ENCODE data around the gene PLCH1.

- TF ChIP-seq, protein P1, sequence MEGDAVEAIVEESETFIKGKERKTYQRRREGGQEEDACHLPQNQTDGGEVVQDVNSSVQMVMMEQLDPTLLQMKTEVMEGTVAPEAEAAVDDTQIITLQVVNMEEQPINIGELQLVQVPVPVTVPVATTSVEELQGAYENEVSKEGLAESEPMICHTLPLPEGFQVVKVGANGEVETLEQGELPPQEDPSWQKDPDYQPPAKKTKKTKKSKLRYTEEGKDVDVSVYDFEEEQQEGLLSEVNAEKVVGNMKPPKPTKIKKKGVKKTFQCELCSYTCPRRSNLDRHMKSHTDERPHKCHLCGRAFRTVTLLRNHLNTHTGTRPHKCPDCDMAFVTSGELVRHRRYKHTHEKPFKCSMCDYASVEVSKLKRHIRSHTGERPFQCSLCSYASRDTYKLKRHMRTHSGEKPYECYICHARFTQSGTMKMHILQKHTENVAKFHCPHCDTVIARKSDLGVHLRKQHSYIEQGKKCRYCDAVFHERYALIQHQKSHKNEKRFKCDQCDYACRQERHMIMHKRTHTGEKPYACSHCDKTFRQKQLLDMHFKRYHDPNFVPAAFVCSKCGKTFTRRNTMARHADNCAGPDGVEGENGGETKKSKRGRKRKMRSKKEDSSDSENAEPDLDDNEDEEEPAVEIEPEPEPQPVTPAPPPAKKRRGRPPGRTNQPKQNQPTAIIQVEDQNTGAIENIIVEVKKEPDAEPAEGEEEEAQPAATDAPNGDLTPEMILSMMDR (IDR thresholded peaks at IDR 0.05 in 2 of 3, conservative IDR thresholded peaks at IDR 0.05 in 1 of 3; ENCODE audit: control insufficient read depth in 2 of 3, extremely low read depth in 1 of 3, insufficient read depth in 1 of 3, low read depth in 3 of 3, low read length in 3 of 3): no peak
- TF ChIP-seq, protein P2, sequence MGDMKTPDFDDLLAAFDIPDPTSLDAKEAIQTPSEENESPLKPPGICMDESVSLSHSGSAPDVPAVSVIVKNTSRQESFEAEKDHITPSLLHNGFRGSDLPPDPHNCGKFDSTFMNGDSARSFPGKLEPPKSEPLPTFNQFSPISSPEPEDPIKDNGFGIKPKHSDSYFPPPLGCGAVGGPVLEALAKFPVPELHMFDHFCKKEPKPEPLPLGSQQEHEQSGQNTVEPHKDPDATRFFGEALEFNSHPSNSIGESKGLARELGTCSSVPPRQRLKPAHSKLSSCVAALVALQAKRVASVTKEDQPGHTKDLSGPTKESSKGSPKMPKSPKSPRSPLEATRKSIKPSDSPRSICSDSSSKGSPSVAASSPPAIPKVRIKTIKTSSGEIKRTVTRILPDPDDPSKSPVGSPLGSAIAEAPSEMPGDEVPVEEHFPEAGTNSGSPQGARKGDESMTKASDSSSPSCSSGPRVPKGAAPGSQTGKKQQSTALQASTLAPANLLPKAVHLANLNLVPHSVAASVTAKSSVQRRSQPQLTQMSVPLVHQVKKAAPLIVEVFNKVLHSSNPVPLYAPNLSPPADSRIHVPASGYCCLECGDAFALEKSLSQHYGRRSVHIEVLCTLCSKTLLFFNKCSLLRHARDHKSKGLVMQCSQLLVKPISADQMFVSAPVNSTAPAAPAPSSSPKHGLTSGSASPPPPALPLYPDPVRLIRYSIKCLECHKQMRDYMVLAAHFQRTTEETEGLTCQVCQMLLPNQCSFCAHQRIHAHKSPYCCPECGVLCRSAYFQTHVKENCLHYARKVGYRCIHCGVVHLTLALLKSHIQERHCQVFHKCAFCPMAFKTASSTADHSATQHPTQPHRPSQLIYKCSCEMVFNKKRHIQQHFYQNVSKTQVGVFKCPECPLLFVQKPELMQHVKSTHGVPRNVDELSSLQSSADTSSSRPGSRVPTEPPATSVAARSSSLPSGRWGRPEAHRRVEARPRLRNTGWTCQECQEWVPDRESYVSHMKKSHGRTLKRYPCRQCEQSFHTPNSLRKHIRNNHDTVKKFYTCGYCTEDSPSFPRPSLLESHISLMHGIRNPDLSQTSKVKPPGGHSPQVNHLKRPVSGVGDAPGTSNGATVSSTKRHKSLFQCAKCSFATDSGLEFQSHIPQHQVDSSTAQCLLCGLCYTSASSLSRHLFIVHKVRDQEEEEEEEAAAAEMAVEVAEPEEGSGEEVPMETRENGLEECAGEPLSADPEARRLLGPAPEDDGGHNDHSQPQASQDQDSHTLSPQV (IDR thresholded peaks at IDR 0.05): no peak
- no peak for TF ChIP-seq SMC3 (IDR thresholded peaks at IDR 0.05; ENCODE audit: borderline replicate concordance, low read length)
- no peak for TF ChIP-seq NRF1 (conservative IDR thresholded peaks at IDR 0.05; ENCODE audit: low read depth, low read length)
- no peak for TF ChIP-seq BACH1 (IDR thresholded peaks at IDR 0.05; ENCODE audit: borderline replicate concordance)
- no peak for TF ChIP-seq STAT3 (IDR thresholded peaks at IDR 0.05; ENCODE audit: low read depth, low read length)
Measured at GRCh38 chr3:155354658-155355057, 390.2 kb downstream of the PLCH1 start.
